22Rv1 (cell line): ENCODE data around the gene ASMTL.

ENCODE experiments used
- ZFX ChIP-seq: fragments of 450-650 bp; IDR thresholded peaks from 2 replicates; pipeline ENCODE4 v1.6.1; 2017; ENCODE audit warnings: antibody characterized with exemption, borderline replicate concordance
- TF ChIP-seq, protein P1 (sequence below): fragments of 450-650 bp; IDR thresholded peaks from 2 replicates; pipeline ENCODE4 v1.5.1; 2017; ENCODE audit warnings: mild to moderate bottlenecking

DNA sequence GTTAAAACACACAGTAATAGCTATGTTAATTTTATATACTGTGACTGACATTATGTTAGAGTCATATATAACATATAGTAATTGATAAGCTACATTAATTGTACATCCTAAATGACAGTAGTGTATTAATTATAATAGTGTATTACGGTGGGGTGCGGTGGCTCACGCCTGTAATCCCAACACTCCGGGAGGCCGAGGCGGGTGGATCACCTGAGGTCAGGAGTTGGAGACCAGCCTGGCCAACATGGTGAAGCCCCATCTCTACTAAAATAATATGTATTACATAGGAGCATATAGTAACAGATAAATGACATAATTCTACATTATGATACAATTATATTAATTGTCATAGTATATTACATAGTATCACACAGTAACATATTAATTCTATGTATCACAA lies 12.2 kb downstream of the ASMTL start:
- TF ChIP-seq, protein P1, sequence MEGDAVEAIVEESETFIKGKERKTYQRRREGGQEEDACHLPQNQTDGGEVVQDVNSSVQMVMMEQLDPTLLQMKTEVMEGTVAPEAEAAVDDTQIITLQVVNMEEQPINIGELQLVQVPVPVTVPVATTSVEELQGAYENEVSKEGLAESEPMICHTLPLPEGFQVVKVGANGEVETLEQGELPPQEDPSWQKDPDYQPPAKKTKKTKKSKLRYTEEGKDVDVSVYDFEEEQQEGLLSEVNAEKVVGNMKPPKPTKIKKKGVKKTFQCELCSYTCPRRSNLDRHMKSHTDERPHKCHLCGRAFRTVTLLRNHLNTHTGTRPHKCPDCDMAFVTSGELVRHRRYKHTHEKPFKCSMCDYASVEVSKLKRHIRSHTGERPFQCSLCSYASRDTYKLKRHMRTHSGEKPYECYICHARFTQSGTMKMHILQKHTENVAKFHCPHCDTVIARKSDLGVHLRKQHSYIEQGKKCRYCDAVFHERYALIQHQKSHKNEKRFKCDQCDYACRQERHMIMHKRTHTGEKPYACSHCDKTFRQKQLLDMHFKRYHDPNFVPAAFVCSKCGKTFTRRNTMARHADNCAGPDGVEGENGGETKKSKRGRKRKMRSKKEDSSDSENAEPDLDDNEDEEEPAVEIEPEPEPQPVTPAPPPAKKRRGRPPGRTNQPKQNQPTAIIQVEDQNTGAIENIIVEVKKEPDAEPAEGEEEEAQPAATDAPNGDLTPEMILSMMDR: no peak
- no peak for TF ChIP-seq ZFX
